HUDEP-2 (cell line): ENCODE results near the gene ADGRG1.

ENCODE experiments used
- DNase-seq, 76 experiments: peaks; one replicate each; lab custom pipeline; 2025; ENCODE audit not compliant: unreplicated experiment in 76 of 76; lab: John Stamatoyannopoulos, UW

Gene ADGRG1

GRCh38 chr16:57714047-57714446, 85.6 kb downstream of the ADGRG1 start:
- DNase-seq: no peak
